PC-9 (cell line): ENCODE measurements around the gene SCAF1. TPM values are rescaled to one million over a fixed set of nuclear protein-coding genes. Genes with fewer than 3 reads are reported as not detected.

Source experiments
- BruUV-seq: library from RNA; stranded (reverse); fragments of 400-500 nt; replicated peaks from 2 replicates; lab custom pipeline; 2021; lab: Mats Ljungman, UMichigan
- CTCF ChIA-PET: fragments of 300-600 bp; sonication (Branson Sonifier 250); formaldehyde crosslinking; loops from one replicate; lab custom pipeline; 2022; ENCODE audit warnings: antibody characterized with exemption; lab: Charles Lee
- POLR2A ChIA-PET: fragments of 300-600 bp; sonication (Branson Sonifier 250); formaldehyde crosslinking; loops from one replicate; lab custom pipeline; 2022; ENCODE audit warnings: antibody characterized with exemption; ENCODE audit not compliant: unreplicated experiment; lab: Charles Lee
- DNase-seq, 2 experiments: peaks; one replicate each; pipeline versions ENCODE4 v3.0.0 to v3.0.0-alpha.2; 2015 to 2022; ENCODE audit warnings: mixed read lengths in 1 of 2
- H2AFZ ChIP-seq: fragments of 200-600 bp; sonication (generic); 2 replicates; pipeline ENCODE4 v1.8.1; 2017; ENCODE audit warnings: antibody characterized with exemption
- H3F3A ChIP-seq: fragments of 200-600 bp; sonication (generic); 2 replicates; pipeline ENCODE4 v1.8.1; 2017; ENCODE audit warnings: antibody characterized with exemption, mild to moderate bottlenecking, low read depth; ENCODE audit not compliant: insufficient read depth
- H3K27ac ChIP-seq: fragments of 200-600 bp; sonication (generic); 2 replicates; pipeline ENCODE4 v1.6.1; 2016; ENCODE audit warnings: mixed run types
- H3K27me3 ChIP-seq: fragments of 200-600 bp; sonication (generic); 2 replicates; pipeline ENCODE4 v1.6.1; 2016; ENCODE audit warnings: low read depth, mixed run types; ENCODE audit not compliant: insufficient read depth
- H3K36me3 ChIP-seq: fragments of 200-600 bp; sonication (generic); 2 replicates; pipeline ENCODE4 v1.6.1; 2016; ENCODE audit warnings: low read depth, mixed run types
- H3K4me1 ChIP-seq: fragments of 200-600 bp; sonication (generic); replicated peaks from 2 replicates; pipeline ENCODE4 v1.6.1; 2016; ENCODE audit warnings: mixed run types; ENCODE audit not compliant: insufficient read depth
- H3K4me2 ChIP-seq: fragments of 200-600 bp; sonication (generic); 2 replicates; pipeline ENCODE4 v1.6.1; 2017; ENCODE audit warnings: mixed run types
- H3K4me3 ChIP-seq: fragments of 200-600 bp; sonication (generic); 2 replicates; pipeline ENCODE4 v1.6.1; 2016; ENCODE audit warnings: mixed run types
- H3K79me2 ChIP-seq: fragments of 200-600 bp; sonication (generic); 2 replicates; pipeline ENCODE4 v1.6.1; 2017; ENCODE audit warnings: low read depth, mixed run types
- H3K9me2 ChIP-seq: fragments of 200-600 bp; sonication (generic); 2 replicates; pipeline ENCODE4 v1.8.1; 2017; ENCODE audit warnings: mild to moderate bottlenecking; ENCODE audit not compliant: insufficient read depth
- H3K9me3 ChIP-seq: fragments of 200-600 bp; sonication (generic); 2 replicates; pipeline ENCODE4 v1.8.1; 2016; ENCODE audit warnings: low read depth; ENCODE audit not compliant: insufficient read depth
- H4K20me1 ChIP-seq: fragments of 200-600 bp; sonication (generic); 2 replicates; pipeline ENCODE4 v1.8.1; 2017; ENCODE audit not compliant: insufficient read depth
- CTCF ChIP-seq: fragments of 200-600 bp; sonication (generic); conservative IDR thresholded peaks from 2 replicates; pipeline ENCODE4 v1.6.1; 2017; ENCODE audit warnings: mixed run types, antibody characterized with exemption, mild to moderate bottlenecking, moderate library complexity
- EZH2 ChIP-seq: fragments of 200-600 bp; sonication (generic); IDR thresholded peaks from 2 replicates; pipeline ENCODE4 v1.8.0; 2017; ENCODE audit warnings: antibody characterized with exemption, low read depth
- intact Hi-C: fragments of 100-400 bp; cut with micrococcal nuclease; formaldehyde crosslinking; loops from one replicate; pipeline ENCODE4 v1.10.0; 2022; ENCODE audit not compliant: unreplicated experiment
- total RNA-seq: library from RNA; stranded (reverse); gene quantifications from 2 replicates; pipeline ENCODE4 v1.2.3, GENCODE V29; 2021

The SCAF1 gene
- total RNA-seq, 1 experiment from 2014 or later, result 91.3 TPM

- no peak for DNase-seq
- TF ChIP-seq CTCF (no peak), EZH2 (no peak)
- no peak overlapping the region for H3K4me3 ChIP-seq
- peaks cover 6% of the 10 kb centered on the region; the same call in 1 of the 2 replicates for H3K4me1 ChIP-seq
- no TSS peak for BruUV-seq
- no peaks in the 10 kb centered on the region for H3K27me3 ChIP-seq
- peaks cover 48% of the 10 kb centered on the region for H3K79me2 ChIP-seq
- H3K9me2 ChIP-seq, result no peaks in the 10 kb centered on the region
- peaks cover 14% of the 10 kb centered on the region; the same call in 1 of the 2 replicates for H3F3A ChIP-seq
- H3K4me2 ChIP-seq, result no peak overlapping the region
- peaks cover 39% of the 10 kb centered on the region for H4K20me1 ChIP-seq
- ChIA-PET POLR2A (no interaction called here), CTCF (no interaction called here)
- intact Hi-C loops, result no loop called here
- no peaks in the 10 kb centered on the region for H3K9me3 ChIP-seq
- H3K27ac ChIP-seq, result no peak overlapping the region
- no peak overlapping the region for H2AFZ ChIP-seq
- H3K36me3 ChIP-seq, result 0 out of 2 replicates have a peak, but pooled peaks cover 15% of the 10 kb centered on the region
Measured at GRCh38 chr19:49596954-49597702, 44.9 kb upstream of the SCAF1 start.

GRCh38 chr19:49597703-49597974 lies 44.4 kb upstream of the SCAF1 start:
- no peaks in the 10 kb centered on the region for H3K9me3 ChIP-seq
- CTCF ChIA-PET, result no interaction called here
- no peak for DNase-seq
- POLR2A ChIA-PET, result no interaction called here
- 0 out of 2 replicates have a peak, but pooled peaks cover 19% of the 10 kb centered on the region for H3K36me3 ChIP-seq
- no peaks in the 10 kb centered on the region for H3K27me3 ChIP-seq
- H2AFZ ChIP-seq, result no peak overlapping the region
- no peak overlapping the region for H3K27ac ChIP-seq
- H3K9me2 ChIP-seq, result no peaks in the 10 kb centered on the region
- BruUV-seq, result no TSS peak
- no peak overlapping the region for H3K4me2 ChIP-seq
- no peak overlapping the region for H3K4me3 ChIP-seq
- H3K79me2 ChIP-seq, result peaks cover 47% of the 10 kb centered on the region
- H3K4me1 ChIP-seq, result peaks cover 6% of the 10 kb centered on the region; the same call in 1 of the 2 replicates
- TF ChIP-seq EZH2, result no peak
- no peak for TF ChIP-seq CTCF
- intact Hi-C loops, result no loop called here
- H4K20me1 ChIP-seq, result peaks cover 44% of the 10 kb centered on the region
- peaks cover 9% of the 10 kb centered on the region; the same call in 1 of the 2 replicates for H3F3A ChIP-seq

- H3K4me1 ChIP-seq, result no peaks in the 10 kb centered on the region
- no peaks in the 10 kb centered on the region for H3K9me3 ChIP-seq
- CTCF ChIA-PET, result no interaction called here
- no peak overlapping the region for H2AFZ ChIP-seq
- peaks cover 48% of the 10 kb centered on the region for H4K20me1 ChIP-seq
- H3K79me2 ChIP-seq, result peaks cover 41% of the 10 kb centered on the region
- TF ChIP-seq CTCF, result no peak
- TF ChIP-seq EZH2, result no peak
- intact Hi-C loops, result no loop called here
- H3K4me3 ChIP-seq, result no peak overlapping the region
- BruUV-seq, result no TSS peak
- no peaks in the 10 kb centered on the region; the same call in 1 of the 2 replicates for H3F3A ChIP-seq
- no peaks in the 10 kb centered on the region for H3K27me3 ChIP-seq
- H3K36me3 ChIP-seq, result 0 out of 2 replicates have a peak, but pooled peaks cover 29% of the 10 kb centered on the region
- H3K9me2 ChIP-seq, result no peaks in the 10 kb centered on the region
- DNase-seq, result no peak
- no peak overlapping the region for H3K4me2 ChIP-seq
- POLR2A ChIA-PET, result no interaction called here
- H3K27ac ChIP-seq, result no peak overlapping the region
Measured at GRCh38 chr19:49599378-49600295, 42.4 kb upstream of the SCAF1 start.
